HEK293 (cell line): ENCODE measurements around the gene DUSP22.
A peak's percentile ranks its signal among the peaks of the same experiment; 100 is the strongest.

Experiments
- CTCF ChIA-PET: fragments of 350-600 bp; formaldehyde crosslinking; extraction: SDS; loops from one replicate; lab custom pipeline; 2021; ENCODE audit warnings: antibody characterized with exemption; lab: Yijun Ruan, JAX
- POLR2A ChIA-PET: fragments of 300-600 bp; formaldehyde crosslinking; extraction: SDS; loops from one replicate; lab custom pipeline; 2020; ENCODE audit warnings: antibody characterized with exemption, inconsistent platforms; lab: Yijun Ruan, JAX
- H3K27ac ChIP-seq: fragments of 200-500 bp; sonication (Bioruptor generic); 2 replicates; pipeline ENCODE4 v1.5.1; 2014; ENCODE audit warnings: low read depth, low read length, control low read depth, inconsistent platforms; ENCODE audit errors: extremely low read depth
- H3K36me3 ChIP-seq, 2 experiments: fragments of 200-500 bp in 1 of 2; sonication (Bioruptor generic) in 1 of 2; 1 replicate in 1 of 2; 2 replicates in 1 of 2; pipeline ENCODE4 v1.5.1; 2014 to 2017; ENCODE audit warnings: inconsistent platforms in 2 of 2, low read length in 2 of 2; ENCODE audit not compliant: control insufficient read depth in 2 of 2, insufficient read depth in 1 of 2
- H3K4me1 ChIP-seq: fragments of 200-500 bp; sonication (Bioruptor generic); 2 replicates; pipeline ENCODE4 v1.5.1; 2014; ENCODE audit warnings: mild to moderate bottlenecking, low read length, inconsistent platforms; ENCODE audit not compliant: control insufficient read depth, insufficient read depth
- H3K4me3 ChIP-seq: 2 replicates; pipeline ENCODE4 v1.5.1; 2011; ENCODE audit warnings: low read depth, mild to moderate bottlenecking, control low read depth, low read length, moderate library complexity
- H3K9me3 ChIP-seq: fragments of 200-500 bp; sonication (Bioruptor generic); 2 replicates; pipeline ENCODE4 v1.5.1; 2014; ENCODE audit warnings: low read depth, low read length, inconsistent platforms; ENCODE audit not compliant: control insufficient read depth, insufficient read depth
- IKZF3 ChIP-seq: fragments of 450-650 bp; IDR thresholded peaks from 2 replicates; pipeline ENCODE4 v1.5.0; 2018; ENCODE audit warnings: missing biosample characterization, mild to moderate bottlenecking, missing genetic modification characterization, moderate library complexity
- OVOL3 ChIP-seq: fragments of 450-650 bp; formaldehyde crosslinking; IDR thresholded peaks from 2 replicates; pipeline ENCODE4 v1.5.1; 2016; ENCODE audit warnings: missing biosample characterization, missing genetic modification characterization
- PRDM1 ChIP-seq: fragments of 450-650 bp; formaldehyde crosslinking; IDR thresholded peaks from 2 replicates; pipeline ENCODE4; 2016; ENCODE audit warnings: missing biosample characterization, missing genetic modification characterization
- PRDM4 ChIP-seq: fragments of 450-650 bp; formaldehyde crosslinking; IDR thresholded peaks from 2 replicates; pipeline ENCODE4 v1.5.1; 2017; ENCODE audit warnings: missing biosample characterization, missing genetic modification characterization
- SCRT2 ChIP-seq: fragments of 450-650 bp; formaldehyde crosslinking; IDR thresholded peaks from 2 replicates; pipeline ENCODE4 v1.5.1; 2016; ENCODE audit warnings: missing biosample characterization, missing genetic modification characterization
- SP3 ChIP-seq: fragments of 450-650 bp; formaldehyde crosslinking; IDR thresholded peaks from 2 replicates; pipeline ENCODE4 v1.5.1; 2016; ENCODE audit warnings: missing biosample characterization, missing genetic modification characterization
- TRIM28 ChIP-seq: IDR thresholded peaks from 2 replicates; pipeline ENCODE4 v1.6.1; 2011; ENCODE audit warnings: low read length, control low read depth, borderline replicate concordance
- ZBTB44 ChIP-seq: fragments of 450-650 bp; IDR thresholded peaks from 2 replicates; pipeline ENCODE4 v1.5.1; 2018; ENCODE audit warnings: missing biosample characterization, mild to moderate bottlenecking, missing genetic modification characterization
- ZBTB49 ChIP-seq: fragments of 450-650 bp; formaldehyde crosslinking; IDR thresholded peaks from 2 replicates; pipeline ENCODE4 v1.5.1; 2016; ENCODE audit warnings: missing biosample characterization, missing genetic modification characterization, low read depth
- ZBTB6 ChIP-seq: fragments of 450-650 bp; formaldehyde crosslinking; IDR thresholded peaks from 2 replicates; pipeline ENCODE4 v1.5.1; 2017; ENCODE audit warnings: missing biosample characterization, missing genetic modification characterization
- ZNF18 ChIP-seq: fragments of 450-650 bp; formaldehyde crosslinking; IDR thresholded peaks from 2 replicates; pipeline ENCODE4 v1.5.1; 2016; ENCODE audit warnings: missing biosample characterization, missing genetic modification characterization
- ZNF292 ChIP-seq: fragments of 450-650 bp; formaldehyde crosslinking; IDR thresholded peaks from 2 replicates; pipeline ENCODE4 v1.5.1; 2016; ENCODE audit warnings: low read depth, missing biosample characterization, missing genetic modification characterization, borderline replicate concordance
- ZNF362 ChIP-seq: fragments of 450-650 bp; formaldehyde crosslinking; IDR thresholded peaks from 2 replicates; pipeline ENCODE4 v1.5.1; 2016; ENCODE audit warnings: missing biosample characterization, missing genetic modification characterization
- ZNF449 ChIP-seq: fragments of 450-650 bp; formaldehyde crosslinking; IDR thresholded peaks from 2 replicates; pipeline ENCODE4 v1.5.1; 2017; ENCODE audit warnings: missing biosample characterization, mild to moderate bottlenecking, missing genetic modification characterization, moderate library complexity
- ZNF785 ChIP-seq: fragments of 450-650 bp; formaldehyde crosslinking; IDR thresholded peaks from 2 replicates; pipeline ENCODE4 v1.5.1; 2016; ENCODE audit warnings: missing biosample characterization, missing genetic modification characterization
- ZSCAN23 ChIP-seq: fragments of 450-650 bp; formaldehyde crosslinking; IDR thresholded peaks from 2 replicates; pipeline ENCODE4 v1.5.1; 2016; ENCODE audit warnings: missing biosample characterization, missing genetic modification characterization
- ZSCAN4 ChIP-seq: fragments of 450-650 bp; formaldehyde crosslinking; IDR thresholded peaks from 2 replicates; pipeline ENCODE4 v1.5.1; 2017; ENCODE audit warnings: missing biosample characterization, missing genetic modification characterization

DUSP22 gene

GRCh38 chr6:304833-305370, 12.6 kb downstream of the DUSP22 start:
- ChIA-PET POLR2A (no interaction called here), CTCF (no interaction called here)
- no peaks in the 10 kb centered on the region for H3K4me1 ChIP-seq
- no peak for TF ChIP-seq SP3 (tag by site-specific recombination)
- peak; percentile 46; the same call in 1 of the 2 replicates for TF ChIP-seq SCRT2 (tag by site-specific recombination)
- H3K4me3 ChIP-seq: no peak overlapping the region
- H3K27ac ChIP-seq: no peak overlapping the region
- H3K36me3 ChIP-seq: no peaks in the 10 kb centered on the region
- no peaks in the 10 kb centered on the region for H3K9me3 ChIP-seq

GRCh38 chr6:305371-306206, 13.3 kb downstream of the DUSP22 start:
- POLR2A ChIA-PET: no interaction called here
- Histone ChIP-seq H3K4me3 (no peak overlapping the region), H3K4me1 (no peaks in the 10 kb centered on the region), H3K9me3 (no peaks in the 10 kb centered on the region), H3K36me3 (no peaks in the 10 kb centered on the region)
- CTCF ChIA-PET: interaction anchor here (1.4 kb wide), 1 partner anchor 9 kb away, joined by 3 read pairs; no protein-coding TSS in a partner anchor
- TF ChIP-seq ZSCAN4 (tag by site-specific recombination) (no peak), ZNF785 (tag by site-specific recombination) (no peak), PRDM1 (tag by site-specific recombination) (no peak), OVOL3 (tag by site-specific recombination) (no peak), ZNF449 (tag by site-specific recombination) (no peak), TRIM28 (no peak), PRDM4 (tag by site-specific recombination) (no peak), ZNF18 (tag by site-specific recombination) (no peak), IKZF3 (tag by site-specific recombination) (no peak), ZBTB6 (tag by site-specific recombination) (no peak), ZNF362 (tag by site-specific recombination) (no peak), ZSCAN23 (tag by site-specific recombination) (no peak), ZBTB49 (no peak), ZNF292 (tag by site-specific recombination) (no peak), ZBTB44 (no peak)
- TF ChIP-seq, all 188 proteins: peak for 0
- H3K27ac ChIP-seq: no peak overlapping the region
